ENCODE measurements around the gene ATP2C2.

Gene ATP2C2

DNA sequence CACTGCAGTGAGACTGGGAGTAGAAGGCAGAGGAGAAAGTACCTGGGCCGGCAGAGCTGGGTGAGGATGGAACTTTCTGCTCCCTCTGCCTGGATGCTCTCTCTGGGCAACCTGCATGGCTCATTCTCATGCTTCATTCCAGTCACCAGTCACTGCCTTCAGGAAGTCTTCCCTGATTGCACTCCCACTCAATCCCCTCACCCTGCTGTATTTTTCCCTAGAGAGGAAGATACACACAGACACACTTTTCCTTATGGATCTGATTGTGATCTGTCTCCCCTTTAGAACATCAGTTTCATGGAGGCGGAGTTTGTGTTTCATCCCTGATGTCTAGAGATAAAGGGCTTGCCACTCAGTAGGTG, 91.2 kb downstream of the ATP2C2 start:
- TF ChIP-seq POLR2A (IDR thresholded peaks at IDR 0.05; ENCODE audit: low read depth, low read length) = no peak
- FAIRE-seq (no peak), DNase-seq (ENCODE audit: insufficient read length, low spot score) (no peak)

DNA sequence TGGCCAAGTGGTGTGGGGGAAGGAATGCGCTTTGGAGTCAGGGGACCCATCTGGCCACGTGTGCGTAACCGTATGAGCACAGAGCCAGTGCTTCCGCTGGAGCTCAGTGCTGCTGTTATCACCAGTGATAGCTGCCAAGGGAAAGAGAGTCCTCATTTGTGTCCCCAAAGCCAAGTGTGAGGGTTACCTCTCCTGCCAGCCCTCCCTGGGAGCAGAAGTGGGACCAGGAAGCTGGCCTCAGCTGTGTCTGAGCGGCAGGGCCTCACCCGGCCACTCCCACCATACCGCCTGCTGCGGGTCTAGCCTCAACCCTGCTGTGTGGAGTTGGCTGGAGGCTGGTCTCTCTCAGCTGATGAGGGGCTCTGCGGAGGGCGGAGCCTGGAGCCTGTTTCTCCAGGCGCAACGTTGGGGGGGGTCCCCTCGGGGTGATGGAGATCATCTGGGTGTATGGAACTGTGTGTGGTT, 91.6 kb downstream of the ATP2C2 start:
- no peak for TF ChIP-seq POLR2A (IDR thresholded peaks at IDR 0.05; ENCODE audit: low read depth, low read length)
- no peak for DNase-seq (ENCODE audit: insufficient read length, low spot score)
- no peak for FAIRE-seq

DNA sequence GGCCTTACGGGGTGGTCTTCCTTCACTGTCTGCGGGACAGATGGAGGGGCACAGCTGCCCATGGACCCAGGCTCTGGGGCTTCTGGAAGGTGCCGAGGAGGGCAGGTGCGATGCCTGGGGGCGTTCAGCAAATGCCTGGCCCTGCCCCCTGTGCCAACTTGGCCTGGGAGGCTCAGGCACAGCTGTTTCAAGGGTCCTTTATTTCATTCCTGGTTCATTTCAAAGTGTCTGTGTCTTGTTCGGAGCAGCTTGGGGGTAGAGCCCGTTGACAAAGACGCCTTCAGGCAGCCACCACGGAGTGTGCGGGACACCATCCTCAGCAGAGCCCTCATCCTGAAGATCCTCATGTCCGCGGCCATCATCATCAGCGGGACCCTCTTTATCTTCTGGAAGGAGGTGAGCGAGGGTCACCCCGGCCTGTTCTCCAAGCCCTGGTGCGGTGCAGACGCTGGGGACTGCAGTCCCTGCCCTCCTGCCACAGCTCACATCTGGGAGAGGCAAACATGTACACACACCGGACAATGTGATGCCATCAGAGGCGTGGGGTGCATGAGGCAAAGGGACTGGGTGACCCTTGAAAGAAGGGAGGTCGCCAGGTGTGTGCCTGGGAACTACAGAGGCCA, 92.2 kb downstream of the ATP2C2 start:
- FAIRE-seq = no peak
- no peak for TF ChIP-seq POLR2A (IDR thresholded peaks at IDR 0.05; ENCODE audit: low read depth, low read length)

DNA sequence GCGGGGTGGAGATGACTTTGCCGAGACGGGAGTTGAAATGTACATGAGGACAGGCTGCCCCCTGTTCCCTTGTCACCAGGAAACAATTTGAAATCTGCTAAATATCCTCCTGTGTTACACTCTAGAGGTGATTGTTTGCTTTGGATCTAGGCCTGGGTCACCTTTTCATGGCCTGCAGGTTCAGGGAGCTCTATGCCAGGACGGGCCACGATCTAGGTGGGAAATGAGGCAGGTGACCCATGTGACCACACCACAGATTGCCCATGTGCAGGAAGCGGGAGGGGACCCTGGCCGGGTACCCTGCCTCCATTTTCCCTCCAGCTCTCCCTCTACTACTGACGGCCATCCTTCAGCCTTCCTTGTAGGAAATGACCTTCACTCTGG, 92.7 kb downstream of the ATP2C2 start:
- FAIRE-seq (no peak), DNase-seq (ENCODE audit: insufficient read length, low spot score) (no peak)
- TF ChIP-seq POLR2A (IDR thresholded peaks at IDR 0.05; ENCODE audit: low read depth, low read length) = no peak

More for the DNA sequence above, 92.2 kb downstream of the ATP2C2 start:
- no peak for DNase-seq (ENCODE audit: insufficient read length, low spot score)

DNA sequence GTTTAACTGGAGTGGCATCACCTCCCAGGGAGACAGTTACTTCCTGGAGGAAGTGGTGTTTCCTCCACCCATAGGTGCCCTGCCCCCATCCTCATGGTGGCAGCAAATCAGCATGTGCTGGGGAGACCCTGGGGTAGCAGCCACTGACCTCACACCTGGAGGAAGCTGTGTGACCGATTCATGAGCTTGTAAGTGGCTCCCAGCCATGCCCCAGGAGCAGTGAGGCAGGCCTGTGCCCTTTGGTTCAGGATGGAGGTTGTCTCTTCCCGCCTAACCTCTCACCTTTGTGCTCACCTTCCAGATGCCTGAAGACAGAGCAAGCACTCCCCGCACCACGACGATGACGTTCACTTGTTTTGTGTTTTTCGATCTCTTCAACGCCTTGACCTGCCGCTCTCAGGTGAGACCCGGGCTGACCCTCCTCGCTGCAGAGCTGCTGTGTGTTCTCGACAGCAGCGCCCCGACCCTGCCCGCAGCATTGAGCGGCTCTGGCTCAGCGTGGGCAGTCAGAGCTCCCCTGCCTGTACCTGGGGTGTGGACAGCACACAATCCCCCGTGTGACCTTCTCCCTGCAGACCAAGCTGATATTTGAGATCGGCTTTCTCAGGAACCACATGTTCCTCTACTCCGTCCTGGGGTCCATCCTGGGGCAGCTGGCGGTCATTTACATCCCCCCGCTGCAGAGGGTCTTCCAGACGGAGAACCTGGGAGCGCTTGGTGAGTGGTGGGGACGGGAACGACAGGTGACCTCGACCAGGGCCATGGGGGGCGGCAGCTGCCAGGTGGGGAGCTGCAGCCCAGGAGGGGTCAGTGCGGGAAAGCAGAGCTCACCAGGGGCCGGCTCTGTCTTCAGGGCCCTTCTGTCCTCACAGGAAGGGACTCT, 93.3 kb downstream of the ATP2C2 start:
- TF ChIP-seq POLR2A (IDR thresholded peaks at IDR 0.05; ENCODE audit: low read depth, low read length) = no peak
- DNase-seq (ENCODE audit: insufficient read length, low spot score) = no peak
- no peak for FAIRE-seq

DNA sequence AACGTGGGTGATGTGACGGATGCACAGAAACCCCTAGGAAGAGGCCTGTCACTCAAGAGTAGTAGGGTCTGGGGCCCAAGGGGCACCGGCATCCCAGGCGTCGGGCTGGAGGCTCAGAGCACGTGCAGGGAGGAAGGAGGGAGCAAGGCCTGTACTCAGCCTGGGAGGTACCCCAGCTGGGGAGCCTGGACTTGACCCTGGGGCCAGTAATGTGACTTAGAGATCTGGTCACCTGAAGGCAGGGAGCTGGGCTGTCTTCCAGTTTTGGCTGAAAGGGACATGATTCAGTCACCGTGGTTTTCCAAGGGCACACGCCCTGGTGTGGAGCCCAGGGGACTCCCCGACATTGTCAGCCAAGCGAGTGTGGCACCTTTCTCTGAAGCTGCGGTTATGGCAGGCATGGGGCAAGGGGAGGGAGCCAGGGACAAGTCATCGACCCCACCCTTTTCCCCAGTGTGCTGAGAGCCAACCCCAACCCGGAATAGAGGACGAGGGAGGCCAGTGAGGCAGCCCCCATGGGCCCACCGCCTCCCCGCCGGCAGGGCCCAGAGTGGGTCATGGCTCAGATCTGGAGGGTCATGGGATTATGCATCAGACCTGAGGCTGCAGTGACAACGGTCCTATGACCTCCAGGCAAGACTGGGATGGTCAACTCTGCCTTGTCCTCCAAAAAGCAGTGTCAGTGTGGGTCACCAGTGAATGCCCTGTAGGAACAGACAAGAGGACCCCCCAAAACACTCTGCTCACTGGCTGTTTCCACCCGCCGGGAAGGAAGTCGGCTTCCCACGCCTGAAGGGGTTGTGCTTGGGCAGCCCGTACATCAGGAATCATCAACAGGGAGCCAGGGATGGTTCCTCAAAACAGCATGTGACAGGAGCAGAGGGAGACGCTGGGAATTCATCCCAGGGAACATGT, 94.2 kb downstream of the ATP2C2 start:
- FAIRE-seq = no peak
- DNase-seq (ENCODE audit: insufficient read length, low spot score) = no peak
- TF ChIP-seq POLR2A (IDR thresholded peaks at IDR 0.05; ENCODE audit: low read depth, low read length) = no peak

DNA sequence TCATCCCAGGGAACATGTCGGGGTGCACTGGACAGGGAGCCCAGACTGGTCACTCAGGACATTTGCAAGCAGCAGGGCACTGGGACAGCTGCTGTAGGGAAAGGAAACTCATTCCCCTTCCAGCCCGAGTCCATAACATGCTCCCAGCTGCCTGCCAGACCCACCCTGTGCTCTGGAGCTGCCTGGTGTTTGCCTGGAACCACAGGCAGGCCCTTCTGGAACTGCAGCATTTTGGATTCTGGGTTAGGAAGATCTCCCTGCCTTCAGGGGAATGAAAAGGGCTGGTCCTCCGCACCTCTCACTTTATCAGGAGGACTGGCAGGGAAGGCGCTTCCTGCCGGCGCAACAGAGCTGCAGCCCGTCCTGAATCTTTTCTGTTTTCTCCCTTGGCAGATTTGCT, 94.9 kb downstream of the ATP2C2 start:
- no peak for TF ChIP-seq POLR2A (IDR thresholded peaks at IDR 0.05; ENCODE audit: low read depth, low read length)
- no peak for FAIRE-seq
- DNase-seq (ENCODE audit: insufficient read length, low spot score) = no peak

DNA sequence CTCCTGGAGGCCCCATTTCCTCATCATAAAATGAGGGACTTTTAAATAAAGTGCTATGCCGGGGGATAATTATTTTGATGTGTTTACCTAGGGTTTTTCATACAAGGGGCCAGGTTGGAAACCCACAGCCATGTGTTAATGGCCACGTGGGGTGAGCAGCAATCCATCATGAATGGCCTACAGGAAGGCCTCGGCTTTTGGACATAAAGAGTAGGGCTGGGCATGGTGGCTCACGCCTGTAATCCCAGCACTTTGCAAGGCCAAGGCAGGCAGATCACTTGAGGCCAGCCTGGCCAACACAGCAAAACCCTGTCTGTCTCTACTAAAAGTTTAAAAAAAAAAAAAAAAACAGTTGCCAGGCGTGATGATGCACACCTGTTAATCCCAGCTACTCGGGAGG, 95.8 kb downstream of the ATP2C2 start:
- DNase-seq (ENCODE audit: insufficient read length, low spot score) = no peak
- no peak for FAIRE-seq
- no peak for TF ChIP-seq POLR2A (IDR thresholded peaks at IDR 0.05; ENCODE audit: low read depth, low read length)

DNA sequence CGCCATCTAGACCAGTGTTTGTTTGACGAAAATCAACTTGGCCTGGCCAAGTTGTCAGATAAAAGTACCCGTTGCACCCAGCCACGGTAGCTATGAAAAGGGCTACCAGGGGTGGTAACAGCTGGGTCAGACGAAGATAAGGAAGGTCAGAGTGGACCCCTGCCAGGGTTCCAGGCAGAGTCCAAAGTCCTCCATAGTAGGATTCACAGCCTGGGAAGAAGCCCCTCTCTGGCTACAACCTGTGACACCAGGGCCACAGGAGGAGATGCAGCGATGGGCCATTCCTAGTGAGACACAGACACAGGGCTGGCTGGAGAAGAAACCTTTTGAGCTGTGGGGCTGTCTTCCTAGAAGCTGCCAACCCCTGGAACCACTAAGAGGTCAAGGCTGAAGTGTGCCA, 96.8 kb downstream of the ATP2C2 start:
- FAIRE-seq = no peak
- DNase-seq (ENCODE audit: insufficient read length, low spot score) = no peak
- no peak for TF ChIP-seq POLR2A (IDR thresholded peaks at IDR 0.05; ENCODE audit: low read depth, low read length)

DNA sequence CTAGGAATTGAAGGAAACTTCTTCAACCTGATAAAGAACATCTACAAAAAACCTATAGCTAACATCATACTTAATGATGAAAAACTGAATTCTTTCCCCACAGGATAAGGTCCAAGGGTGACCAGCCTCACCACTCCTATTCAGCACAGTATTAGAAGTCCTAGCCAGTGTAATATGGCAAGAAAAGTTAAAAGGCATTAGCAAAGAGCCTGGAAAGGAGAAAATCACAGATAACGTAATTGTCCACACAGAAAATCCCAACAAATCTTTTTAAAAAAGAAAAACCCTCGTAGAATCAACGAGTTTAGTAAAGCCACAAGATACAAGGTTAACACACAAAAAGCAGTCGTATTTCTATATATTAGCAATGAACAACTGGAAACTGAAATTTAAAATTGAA, 98.4 kb downstream of the ATP2C2 start:
- FAIRE-seq = no peak
- no peak for TF ChIP-seq POLR2A (IDR thresholded peaks at IDR 0.05; ENCODE audit: low read depth, low read length)

DNA sequence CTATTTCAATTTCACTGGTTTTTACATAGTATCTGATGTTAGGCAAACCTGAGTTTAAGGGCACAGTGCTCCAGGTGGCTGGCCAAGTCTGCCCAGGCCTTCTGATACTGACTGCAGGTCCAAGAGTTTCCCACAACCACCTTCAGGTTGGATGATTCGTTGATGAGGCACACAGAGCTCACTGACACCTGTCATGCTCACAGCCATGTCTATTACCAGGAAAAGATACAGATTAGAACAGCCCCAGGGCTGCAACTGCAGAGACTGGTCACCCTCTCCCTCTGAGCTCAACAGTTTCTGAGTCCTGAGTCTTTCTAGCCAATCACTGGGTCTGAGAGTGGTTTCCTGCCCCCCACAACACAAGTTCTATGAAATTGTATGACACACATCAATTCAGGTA, 98.9 kb downstream of the ATP2C2 start:
- DNase-seq (ENCODE audit: insufficient read length, low spot score) (no peak), FAIRE-seq (no peak)
- TF ChIP-seq POLR2A (IDR thresholded peaks at IDR 0.05; ENCODE audit: low read depth, low read length) = no peak

More for the DNA sequence above, 98.4 kb downstream of the ATP2C2 start:
- no peak for DNase-seq (ENCODE audit: insufficient read length, low spot score)

DNA sequence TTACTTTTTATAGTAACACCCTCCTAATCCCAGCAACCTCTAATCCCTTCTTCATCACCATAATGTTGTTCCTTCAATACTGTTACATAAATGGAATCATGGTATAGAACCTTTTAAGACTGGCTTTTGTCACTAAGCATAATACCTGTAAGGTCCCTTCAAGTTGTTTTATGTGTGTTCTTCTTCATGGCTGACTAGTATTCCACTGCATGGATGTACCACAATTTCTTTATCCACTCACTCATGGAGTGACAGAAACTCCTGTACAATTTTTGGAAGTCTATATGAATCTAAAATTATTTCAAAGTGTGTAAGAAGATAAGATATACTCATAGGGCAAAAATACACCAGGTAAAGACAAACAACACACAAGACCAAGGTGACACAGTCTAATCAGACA, 99.4 kb downstream of the ATP2C2 start:
- DNase-seq (ENCODE audit: insufficient read length, low spot score) = no peak
- FAIRE-seq = no peak
- TF ChIP-seq POLR2A (IDR thresholded peaks at IDR 0.05; ENCODE audit: low read depth, low read length) = no peak

DNA sequence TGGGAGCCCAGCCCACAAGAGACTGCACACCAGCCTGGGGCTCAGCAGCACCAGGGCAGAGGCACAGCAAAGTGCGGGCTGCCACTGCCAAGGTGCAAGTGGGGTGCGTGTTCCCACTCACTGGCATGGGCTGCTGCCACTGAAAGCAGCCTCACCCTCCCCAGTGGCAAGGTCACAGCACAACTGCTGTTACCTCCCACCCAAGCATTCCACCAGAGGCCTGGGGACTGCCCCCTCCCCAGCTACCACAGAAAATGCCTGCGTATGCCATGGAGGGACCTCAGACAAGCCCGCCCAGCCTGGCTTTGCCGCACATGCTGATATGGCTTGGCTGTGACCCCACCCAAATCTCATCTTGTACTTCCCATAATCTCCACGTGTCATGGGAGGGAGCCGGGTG, 103.0 kb downstream of the ATP2C2 start:
- FAIRE-seq = no peak
- no peak for TF ChIP-seq POLR2A (IDR thresholded peaks at IDR 0.05; ENCODE audit: low read depth, low read length)
- no peak for DNase-seq (ENCODE audit: insufficient read length, low spot score)

DNA sequence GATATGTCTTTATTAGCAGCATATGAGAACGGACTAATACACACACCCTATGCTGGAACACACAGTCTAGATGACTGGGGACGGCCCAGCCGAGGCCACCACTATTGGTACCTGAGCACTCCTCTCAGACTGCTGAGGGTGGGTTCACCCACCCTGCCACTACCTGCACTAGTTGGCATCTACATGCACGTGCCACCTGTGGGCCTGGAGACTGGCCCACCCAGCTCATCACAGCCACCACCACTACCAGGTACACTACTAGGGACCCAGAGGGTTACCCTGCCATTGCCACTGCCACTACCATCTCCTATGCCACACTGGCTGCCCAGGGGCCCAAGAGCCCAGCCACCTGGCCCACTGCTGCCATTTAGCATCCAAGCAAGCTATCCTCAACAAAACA, 103.6 kb downstream of the ATP2C2 start:
- DNase-seq (ENCODE audit: insufficient read length, low spot score) (no peak), FAIRE-seq (no peak)
- TF ChIP-seq POLR2A (IDR thresholded peaks at IDR 0.05; ENCODE audit: low read depth, low read length) = no peak

All from H54 (cell line).